HS-27A (cell line): Measurements from ENCODE around the gene ADGRE1.
"Not testable (repeated sequence)": the region's sequence is repeated elsewhere in the genome, so short reads cannot be mapped to it uniquely, and the experiment has no call there.

ENCODE experiments used
- DNase-seq: peaks from one replicate; pipeline ENCODE4 v3.0.0-alpha.2; 2012; ENCODE audit warnings: low read depth, missing footprints

Gene ADGRE1

GRCh38 chr19:6887316-6887715 lies at the start of gene ADGRE1:
ADGRE1 (plus strand) TSS chr19:6887579; CDS start chr19:6887609, 30 bp downstream.
- no peak for DNase-seq

GRCh38 chr19:6838062-6838655 lies 49.2 kb upstream of the ADGRE1 start:
- DNase-seq = no peak

GRCh38 chr19:6842871-6843607 lies 44.3 kb upstream of the ADGRE1 start:
- DNase-seq = no peak

- DNase-seq = no peak
Observed at GRCh38 chr19:6847828-6848200, 39.6 kb upstream of the ADGRE1 start.

GRCh38 chr19:6848986-6849385 lies 38.4 kb upstream of the ADGRE1 start:
- DNase-seq = no peak

GRCh38 chr19:6849876-6850275 lies 37.5 kb upstream of the ADGRE1 start:
- DNase-seq = no peak

- no peak for DNase-seq
Observed at GRCh38 chr19:6851359-6851758, 36.0 kb upstream of the ADGRE1 start.

GRCh38 chr19:6852001-6852400 lies 35.4 kb upstream of the ADGRE1 start:
- DNase-seq = no peak

- no peak for DNase-seq
Observed at GRCh38 chr19:6853868-6854267, 33.5 kb upstream of the ADGRE1 start.

- no peak for DNase-seq
Observed at GRCh38 chr19:6854758-6855157, 32.6 kb upstream of the ADGRE1 start.

- no peak for DNase-seq
Observed at GRCh38 chr19:6856749-6857372, 30.5 kb upstream of the ADGRE1 start.

GRCh38 chr19:6861683-6862286 lies 25.6 kb upstream of the ADGRE1 start:
- DNase-seq = no peak

GRCh38 chr19:6862673-6863078 lies 24.7 kb upstream of the ADGRE1 start:
- DNase-seq = peak; percentile 40

- DNase-seq = no peak
Observed at GRCh38 chr19:6864325-6864940, 22.9 kb upstream of the ADGRE1 start.

- no peak for DNase-seq
Observed at GRCh38 chr19:6865849-6866248, 21.5 kb upstream of the ADGRE1 start.

- no peak for DNase-seq
Observed at GRCh38 chr19:6866741-6867151, 20.6 kb upstream of the ADGRE1 start.

GRCh38 chr19:6868351-6868750 lies 19.0 kb upstream of the ADGRE1 start:
- no peak for DNase-seq

GRCh38 chr19:6869151-6869882 lies 18.1 kb upstream of the ADGRE1 start:
- not testable (repeated sequence) for DNase-seq

- DNase-seq = no peak
Observed at GRCh38 chr19:6873708-6874431, 13.5 kb upstream of the ADGRE1 start.

- DNase-seq = no peak
Observed at GRCh38 chr19:6875218-6875617, 12.2 kb upstream of the ADGRE1 start.

GRCh38 chr19:6876748-6877147 lies 10.6 kb upstream of the ADGRE1 start:
- DNase-seq = no peak
